Germinal center (tissue), 1 donor: ENCODE measurements around the gene CNIH1.

Experiments used
- DNase-seq: peaks from one replicate; pipeline ENCODE4 v3.0.0; 2012; ENCODE audit warnings: mixed read lengths, low spot score

The CNIH1 gene

DNA sequence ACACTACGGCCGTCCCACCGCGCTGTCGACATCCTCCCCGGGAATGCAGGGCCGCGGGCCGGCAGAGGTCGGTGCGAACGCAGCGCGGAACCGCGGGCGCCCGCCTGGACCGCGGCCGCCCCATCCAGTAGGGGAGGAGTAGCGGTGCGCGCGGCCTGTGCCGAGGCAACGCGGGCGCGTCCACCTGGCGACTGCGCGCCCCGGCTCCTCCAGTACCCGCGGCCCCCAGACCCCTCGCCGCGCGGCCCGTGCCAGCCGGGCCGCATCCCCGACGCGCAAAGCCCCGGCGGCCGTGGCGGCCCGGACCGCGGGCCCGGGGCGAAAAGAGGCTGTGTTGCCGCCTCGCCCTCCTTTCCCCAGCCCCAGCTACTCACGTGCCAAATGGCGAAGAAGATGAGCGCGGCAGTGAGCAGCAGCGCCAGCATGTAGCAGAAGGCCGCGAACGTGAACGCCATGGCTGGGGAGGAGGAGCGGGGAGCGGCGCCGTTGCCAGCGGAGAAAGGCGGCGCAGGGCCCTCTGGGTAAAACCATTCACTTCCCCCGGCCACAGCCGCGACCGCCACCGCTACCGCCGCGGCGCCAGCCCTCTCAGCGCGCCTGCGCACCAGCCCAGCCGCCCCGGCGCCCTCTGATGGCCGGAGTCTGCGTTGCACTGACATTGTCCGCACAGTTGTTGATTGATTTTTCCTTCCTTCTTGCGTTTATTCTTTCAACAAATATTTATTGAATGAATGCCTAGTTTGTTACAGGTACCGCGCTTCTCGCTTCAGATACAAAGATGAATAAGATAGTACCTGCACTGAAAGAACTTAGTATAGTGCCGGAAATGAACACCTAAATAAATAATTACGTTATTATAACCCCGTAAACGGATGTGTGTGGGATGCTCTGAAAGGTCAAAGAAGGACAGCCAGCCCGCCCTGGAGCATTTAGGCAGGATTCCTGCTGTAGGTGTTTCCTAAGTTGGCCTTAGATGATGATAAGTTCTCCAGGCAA is at the start of gene CNIH1:
CNIH1 (minus strand) TSS at position 502 of the 996 bp plus-strand sequence; CDS start at position 455, 47 bp downstream.
- DNase-seq: peak; percentile 96

DNA sequence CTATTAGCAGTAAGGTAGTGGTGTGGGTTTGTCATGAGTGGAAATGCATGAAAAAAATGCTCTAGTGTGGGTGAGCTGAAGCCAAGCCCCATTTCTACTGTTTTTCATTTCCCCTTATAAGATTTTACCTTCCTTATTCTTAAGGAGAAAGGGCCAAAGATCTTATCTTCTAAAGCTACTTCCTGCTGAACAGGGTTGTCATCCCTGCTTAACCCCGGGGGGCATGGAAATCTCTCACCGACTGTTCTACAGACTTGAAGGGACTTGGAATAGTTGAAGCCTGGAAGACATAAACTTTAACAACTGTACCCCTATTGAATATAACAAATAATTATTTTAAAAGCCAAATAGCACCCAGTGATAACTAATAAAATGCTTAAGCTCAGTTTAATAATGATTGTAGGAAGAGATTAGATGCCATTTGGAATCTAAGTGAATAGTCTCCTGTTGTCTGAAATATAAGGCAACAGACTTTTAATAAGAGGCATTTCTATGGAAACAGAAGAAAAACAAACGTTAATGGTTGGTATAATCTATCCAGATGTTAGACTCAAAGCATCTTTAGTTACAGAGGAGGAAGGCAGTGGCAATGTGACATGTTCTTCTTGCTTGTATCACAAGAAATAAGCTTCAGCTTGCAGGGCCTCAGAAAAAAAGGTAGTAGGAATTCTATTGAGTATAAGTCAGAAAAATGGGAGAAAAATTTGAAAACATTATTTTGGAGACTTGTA is 49.4 kb upstream of the CNIH1 start:
- DNase-seq: no peak

GRCh38 chr14:54489731-54490444 is 48.7 kb upstream of the CNIH1 start:
- DNase-seq: no peak

GRCh38 chr14:54489318-54489683 is 48.1 kb upstream of the CNIH1 start:
- no peak for DNase-seq

- DNase-seq: peak; percentile 92
These were observed 47.6 kb upstream of the CNIH1 start, which contains the start of gene GMFB for GRCh38 chr14:54488646-54489317. Gene GMFB (minus strand): TSS chr14:54488980. CDS start chr14:54488927, 53 bp downstream.

DNA sequence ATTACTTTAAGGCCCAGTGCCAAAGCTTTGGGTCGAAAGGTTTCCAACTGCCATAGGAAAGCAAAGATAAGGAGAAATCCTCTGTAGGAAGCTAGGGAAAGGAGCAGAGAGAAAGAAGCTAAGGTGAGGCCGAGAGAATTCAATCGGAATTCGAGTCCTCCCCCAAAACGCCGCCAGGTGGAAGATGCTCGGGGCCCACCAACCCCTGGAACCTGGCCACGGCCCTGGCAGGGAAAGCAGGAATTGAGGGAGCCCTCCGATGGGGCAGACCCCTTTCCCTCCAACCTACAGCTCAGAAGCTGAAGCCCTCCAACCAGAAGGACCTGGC is 47.1 kb upstream of the CNIH1 start:
- peak; percentile 44 for DNase-seq

- no peak for DNase-seq
These were observed 46.6 kb upstream of the CNIH1 start for GRCh38 chr14:54487771-54488170.

GRCh38 chr14:54486685-54487084 is 45.5 kb upstream of the CNIH1 start:
- DNase-seq: no peak

DNA sequence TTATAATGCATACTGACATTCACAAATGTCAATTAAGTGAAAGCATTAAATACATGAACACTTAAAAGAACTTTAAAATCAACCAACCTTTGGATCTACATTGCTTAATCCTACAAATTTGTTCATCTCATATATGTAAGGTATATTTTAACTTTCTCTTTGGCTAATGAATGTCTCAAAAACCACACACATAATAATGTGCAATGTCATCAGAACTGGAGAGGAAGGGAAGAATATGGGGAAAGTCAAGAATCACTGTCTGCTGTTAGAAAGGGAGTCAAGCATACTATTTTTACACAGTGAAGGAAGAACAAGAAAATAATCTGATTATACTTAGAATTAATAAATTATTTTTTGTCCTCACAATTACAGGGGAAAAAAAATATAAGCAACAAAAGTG is 42.7 kb upstream of the CNIH1 start:
- no peak for DNase-seq

DNA sequence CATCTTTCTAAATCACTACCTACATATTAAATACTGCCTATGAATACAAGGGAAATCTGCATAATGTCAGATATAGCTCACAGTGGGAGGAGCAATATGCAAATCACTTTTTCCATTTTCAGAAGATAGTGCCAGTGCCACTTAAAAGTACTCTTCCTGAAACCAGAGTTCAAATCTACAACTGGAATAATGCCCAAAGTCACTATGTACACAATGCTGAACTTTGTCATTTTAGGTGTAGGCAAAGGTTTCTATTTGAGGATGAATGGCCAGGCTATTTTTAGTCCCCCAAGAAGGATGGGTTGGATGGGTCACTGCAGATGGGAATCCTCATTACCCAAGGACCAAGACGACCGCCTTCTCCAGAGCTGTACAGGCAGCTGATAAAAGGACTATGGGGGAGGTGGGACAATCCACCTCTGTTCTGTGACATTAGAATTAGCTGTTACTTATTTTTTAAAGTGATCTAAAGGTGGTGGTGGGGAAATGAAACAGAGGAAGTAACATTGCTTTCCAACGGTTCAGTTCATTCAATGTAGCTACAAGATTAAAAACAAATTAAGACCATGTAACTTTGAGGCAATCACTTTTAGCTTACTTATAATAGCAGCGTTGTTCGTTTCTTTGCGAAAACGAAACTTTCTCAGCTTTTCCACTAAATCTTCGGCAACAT is 42.0 kb upstream of the CNIH1 start:
- DNase-seq: peak; percentile 43

DNA sequence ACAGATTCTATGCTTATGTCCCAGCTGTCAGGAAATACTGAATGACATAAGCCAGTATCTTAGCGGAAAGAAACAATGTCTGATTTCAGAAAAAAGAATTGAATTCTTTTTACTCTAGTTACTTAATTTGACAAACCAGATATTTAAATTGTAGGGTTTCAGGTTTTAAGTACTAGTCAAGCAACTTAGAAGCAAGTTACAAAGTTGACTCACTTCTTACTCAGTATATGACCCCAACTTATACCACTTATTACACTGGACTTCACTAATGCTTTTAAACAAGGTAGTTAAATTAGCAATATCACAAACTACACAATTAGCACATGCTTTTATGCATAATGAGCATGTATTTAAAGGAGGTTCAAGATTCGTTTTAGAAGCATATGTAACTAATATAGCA is 40.5 kb upstream of the CNIH1 start:
- no peak for DNase-seq

GRCh38 chr14:54480830-54481562 is 39.8 kb upstream of the CNIH1 start:
- no peak for DNase-seq

DNA sequence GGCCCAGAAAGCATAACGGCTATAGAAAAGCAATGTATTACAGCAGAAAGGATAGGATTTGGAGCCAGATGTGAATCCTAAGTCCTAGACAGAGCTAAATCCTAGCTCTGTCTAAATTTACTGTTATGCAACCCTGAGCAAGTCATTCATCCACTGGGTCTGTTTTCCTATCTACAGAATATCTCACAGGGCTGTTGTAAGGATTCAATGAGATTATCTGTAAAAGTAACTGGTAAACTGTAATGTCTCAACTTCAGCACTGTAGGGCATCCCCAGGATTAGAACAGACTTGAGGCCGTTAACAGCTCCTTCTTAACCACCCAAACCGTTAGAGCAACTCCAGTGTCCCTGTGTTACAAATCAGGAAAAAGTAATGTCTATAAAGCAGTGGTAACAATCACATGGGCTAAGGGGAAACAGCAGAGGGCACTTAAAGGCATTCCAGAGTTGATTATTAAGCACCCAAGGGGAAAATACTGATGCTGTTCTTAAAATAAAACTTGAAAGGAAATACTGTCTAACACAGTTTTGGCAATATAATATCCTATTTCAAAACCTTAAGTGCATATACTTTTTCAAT is 37.6 kb upstream of the CNIH1 start:
- DNase-seq: no peak

DNA sequence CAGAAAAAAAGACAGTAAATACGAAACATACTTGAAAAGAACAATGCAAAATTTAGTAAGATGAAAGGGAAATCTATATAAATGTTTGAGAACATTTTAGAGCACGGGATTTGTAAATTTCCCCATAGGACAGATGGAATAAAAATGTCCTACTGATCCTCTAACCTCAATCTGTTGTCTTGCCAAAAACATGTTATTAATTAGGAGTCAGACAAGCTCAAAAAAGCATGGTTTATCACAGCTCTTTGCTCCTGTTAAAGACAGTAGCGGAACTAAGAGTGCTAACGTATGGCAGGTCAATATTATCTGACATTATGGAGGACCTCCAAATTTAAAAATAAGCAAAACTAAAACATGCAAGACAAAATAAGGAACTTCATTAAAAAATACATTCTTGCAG is 34.7 kb upstream of the CNIH1 start:
- no peak for DNase-seq

DNA sequence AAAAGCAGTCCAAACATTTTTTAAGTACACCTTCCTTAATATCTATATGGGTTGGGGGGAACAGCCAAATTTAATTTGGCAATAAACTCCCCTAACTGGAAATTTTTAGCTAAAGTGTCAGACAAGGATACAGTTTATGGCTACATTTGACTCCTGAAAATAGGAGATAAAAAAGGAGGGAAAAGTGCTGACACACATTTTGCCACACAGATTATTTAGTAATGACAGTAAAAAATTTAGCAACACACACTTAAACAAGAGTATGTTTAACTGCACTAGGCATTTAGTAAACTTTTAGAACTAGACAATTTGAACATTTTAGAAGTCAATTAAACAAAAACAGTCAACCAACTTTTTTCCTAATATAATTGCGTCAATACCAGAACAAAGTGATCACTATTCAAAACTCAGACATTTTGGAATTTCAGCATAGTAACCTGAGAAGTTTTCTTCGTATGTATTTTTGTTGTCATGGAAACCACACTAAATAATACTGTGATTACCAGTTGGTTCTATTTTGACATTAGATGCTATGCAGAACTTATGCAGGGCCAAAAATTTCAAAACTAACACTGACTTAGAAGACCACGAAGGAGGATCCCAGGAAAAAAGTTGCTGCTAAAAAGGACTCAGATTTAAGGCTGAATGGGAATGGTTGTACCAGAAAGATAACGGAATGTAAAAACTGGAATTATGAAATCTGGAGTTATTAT is 34.2 kb upstream of the CNIH1 start:
- DNase-seq: no peak

DNA sequence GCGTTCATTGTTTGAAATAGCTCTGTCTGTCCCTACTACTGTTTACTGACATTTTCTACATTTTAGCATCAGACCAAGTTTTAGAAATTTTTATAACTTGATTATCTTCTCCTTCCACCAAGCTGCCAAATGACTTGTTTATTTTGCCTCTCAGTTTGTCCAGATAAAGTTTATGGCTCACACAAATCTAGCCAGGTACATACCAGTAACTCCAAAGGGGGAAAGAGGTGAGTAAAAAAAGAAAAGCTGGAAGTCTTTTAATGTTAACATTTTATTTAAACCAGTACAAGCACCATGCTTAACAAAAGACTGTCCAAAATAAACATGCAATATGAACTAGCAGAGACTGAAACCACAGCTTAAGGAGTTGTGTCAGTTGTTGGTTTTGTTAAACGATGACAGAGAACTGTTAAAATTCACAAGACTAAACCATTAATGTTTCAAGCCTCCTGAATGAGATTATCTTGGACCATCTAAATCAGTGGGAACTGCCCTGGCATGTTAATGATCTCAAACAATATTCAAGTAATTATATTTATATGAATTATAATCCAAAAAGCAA is 33.1 kb upstream of the CNIH1 start:
- DNase-seq: no peak

- DNase-seq: no peak
These were observed 31.1 kb upstream of the CNIH1 start for GRCh38 chr14:54472315-54472714.

DNA sequence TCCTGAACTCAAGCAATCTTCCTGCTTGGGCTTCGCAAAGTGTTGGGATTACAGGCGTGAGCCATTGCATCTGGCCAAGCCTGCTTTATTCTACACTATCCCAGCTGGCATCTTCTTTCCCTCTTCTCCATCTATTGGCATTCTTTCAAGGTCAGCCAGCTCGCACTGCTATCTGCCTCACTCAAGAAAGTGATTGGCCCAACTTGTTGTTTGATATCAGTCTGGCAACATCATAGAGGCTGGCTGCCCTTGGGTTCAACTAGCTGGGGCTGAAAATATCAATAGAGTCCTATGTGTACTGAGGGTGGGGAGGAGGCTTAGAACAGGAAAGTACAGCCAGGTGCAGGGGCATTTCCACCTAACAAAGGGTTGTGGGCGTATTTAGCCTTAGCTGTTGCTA is 30.5 kb upstream of the CNIH1 start:
- no peak for DNase-seq

GRCh38 chr14:54470701-54471100 is 29.5 kb upstream of the CNIH1 start:
- no peak for DNase-seq
